HepG2 (cell line): Measurements from ENCODE around the gene C2orf76. TPM values are rescaled to one million over a fixed set of nuclear protein-coding genes. Genes with fewer than 3 reads are reported as not detected.
A peak's percentile ranks its signal among the peaks of the same experiment; 100 is the strongest.

Source experiments
- AGO2 ChIP-seq: fragments of 200-400 bp; formaldehyde crosslinking; optimal IDR thresholded peaks from 2 replicates; pipeline ENCODE3; 2017; ENCODE audit warnings: mild to moderate bottlenecking, low read depth, low read length, moderate library complexity
- ASH2L ChIP-seq: fragments of 300-600, 200-600 bp; sonication (generic); IDR thresholded peaks from 2 replicates; pipeline ENCODE4 v1.7.0; 2017; ENCODE audit warnings: low read depth, mild to moderate bottlenecking, moderate library complexity, mixed read lengths, low read length; ENCODE audit not compliant: insufficient read length
- EED ChIP-seq: sonication (generic); formaldehyde crosslinking; IDR thresholded peaks from 2 replicates; pipeline ENCODE4 v1.5.0; 2020; ENCODE audit warnings: mild to moderate bottlenecking, missing genetic modification reagents
- IRX3 ChIP-seq: sonication (generic); formaldehyde crosslinking; IDR thresholded peaks from 2 replicates; pipeline ENCODE4 v1.8.1; 2023; ENCODE audit warnings: mild to moderate bottlenecking, low read depth, missing genetic modification reagents, borderline replicate concordance
- MEIS2 ChIP-seq: sonication (generic); formaldehyde crosslinking; IDR thresholded peaks from 2 replicates; pipeline ENCODE4 v1.9.0; 2021; ENCODE audit warnings: mild to moderate bottlenecking, missing genetic modification reagents
- NPAS2 ChIP-seq: sonication (generic); formaldehyde crosslinking; IDR thresholded peaks from 2 replicates; pipeline ENCODE4 v1.8.0; 2022; ENCODE audit warnings: mild to moderate bottlenecking, missing genetic modification reagents, borderline replicate concordance
- NR3C1 ChIP-seq: sonication (generic); formaldehyde crosslinking; IDR thresholded peaks from 2 replicates; pipeline ENCODE4 v1.4.0; 2020; ENCODE audit warnings: missing genetic modification reagents
- ONECUT2 ChIP-seq: sonication (generic); formaldehyde crosslinking; IDR thresholded peaks from 2 replicates; pipeline ENCODE4 v1.4.0; 2020; ENCODE audit warnings: missing genetic modification reagents
- PPARG ChIP-seq: conservative IDR thresholded peaks from 2 replicates; pipeline ENCODE4 v1.6.1; 2016; ENCODE audit warnings: missing biosample characterization, missing genetic modification reagents
- TSC22D2 ChIP-seq: sonication (generic); formaldehyde crosslinking; IDR thresholded peaks from 2 replicates; pipeline ENCODE4 v1.5.1; 2020; ENCODE audit warnings: missing genetic modification reagents, mild to moderate bottlenecking, borderline replicate concordance
- ZKSCAN5 ChIP-seq: sonication (generic); formaldehyde crosslinking; IDR thresholded peaks from 2 replicates; pipeline ENCODE4 v1.5.1; 2020; ENCODE audit warnings: mild to moderate bottlenecking, missing genetic modification reagents
- ZNF644 ChIP-seq: IDR thresholded peaks from 2 replicates; pipeline ENCODE4 v1.6.1; 2016; ENCODE audit warnings: low read depth
- ZNF713 ChIP-seq: sonication (generic); formaldehyde crosslinking; IDR thresholded peaks from 2 replicates; pipeline ENCODE4 v1.4.0; 2020; ENCODE audit warnings: mild to moderate bottlenecking, missing genetic modification reagents
- ZNF850 ChIP-seq: sonication (generic); formaldehyde crosslinking; conservative IDR thresholded peaks from 2 replicates; pipeline ENCODE4 v1.9.0; 2021; ENCODE audit warnings: mild to moderate bottlenecking, missing genetic modification reagents
- ZNF883 ChIP-seq: sonication (generic); formaldehyde crosslinking; IDR thresholded peaks from 2 replicates; pipeline ENCODE4 v1.5.1; 2020; ENCODE audit warnings: mild to moderate bottlenecking, missing genetic modification reagents; ENCODE audit errors: not compliant biosample characterization
- ZSCAN21 ChIP-seq: sonication (generic); formaldehyde crosslinking; IDR thresholded peaks from 2 replicates; pipeline ENCODE4 v1.8.0; 2022; ENCODE audit warnings: mild to moderate bottlenecking, missing genetic modification reagents, moderate library complexity, borderline replicate concordance
- ZSCAN31 ChIP-seq: sonication (generic); formaldehyde crosslinking; IDR thresholded peaks from 2 replicates; pipeline ENCODE4 v1.5.0; 2020; ENCODE audit warnings: low read depth, mild to moderate bottlenecking, missing genetic modification reagents
- polyA plus RNA-seq, 8 experiments: library from polyadenylated mRNA; depleted of rRNA in 3 of 8; stranded (reverse) in 7 of 8; unstranded in 1 of 8; fragments of >200 nt; fragmentation: Illumina TruSeq in 4 of 8; extraction: Trizol in 4 of 8; gene quantifications; 2 replicates each; pipeline versions ENCODE4 v1.2.1 to v1.2.3, GENCODE V29; 2011 to 2016; ENCODE audit warnings: low read depth in 4 of 8, missing spikeins in 1 of 8, mixed read lengths in 1 of 8; ENCODE audit not compliant: insufficient read depth in 1 of 8
- total RNA-seq, 5 experiments: library from RNA; depleted of rRNA; stranded (reverse); fragments of >200 nt; fragmentation: Illumina TruSeq; extraction: Trizol; gene quantifications; 2 replicates each; pipeline ENCODE4 v1.2.3, GENCODE V29; 2016; ENCODE audit warnings: low read depth in 1 of 5
- TF ChIP-seq, protein P1 (sequence below): IDR thresholded peaks from 2 replicates; pipeline ENCODE4 v1.4.0; 2020; ENCODE audit warnings: mild to moderate bottlenecking, missing genetic modification reagents
- TF ChIP-seq, protein P2 (sequence below): sonication (generic); formaldehyde crosslinking; IDR thresholded peaks from 2 replicates; pipeline ENCODE4 v1.4.0; 2020; ENCODE audit warnings: missing genetic modification reagents, borderline replicate concordance
- TF ChIP-seq, protein P3 (sequence below), 2 experiments: fragments of 450-650 bp in 1 of 2; sonication (generic) in 1 of 2; formaldehyde crosslinking; IDR thresholded peaks; 2 replicates each; pipeline versions ENCODE4 v1.5.0 to v1.8.0; 2020 to 2022; ENCODE audit warnings: mild to moderate bottlenecking in 1 of 2, missing genetic modification reagents in 1 of 2
- TF ChIP-seq, protein P4 (sequence below): sonication (generic); formaldehyde crosslinking; conservative IDR thresholded peaks from 2 replicates; pipeline ENCODE4 v1.5.0; 2020; ENCODE audit warnings: missing genetic modification reagents

Gene C2orf76
- total and polyA plus RNA-seq, 2 of the 13 experiments (the other 11 are each of a cell fraction or from before 2014, with no cell fraction given): 7.7 to 8.5 TPM

DNA sequence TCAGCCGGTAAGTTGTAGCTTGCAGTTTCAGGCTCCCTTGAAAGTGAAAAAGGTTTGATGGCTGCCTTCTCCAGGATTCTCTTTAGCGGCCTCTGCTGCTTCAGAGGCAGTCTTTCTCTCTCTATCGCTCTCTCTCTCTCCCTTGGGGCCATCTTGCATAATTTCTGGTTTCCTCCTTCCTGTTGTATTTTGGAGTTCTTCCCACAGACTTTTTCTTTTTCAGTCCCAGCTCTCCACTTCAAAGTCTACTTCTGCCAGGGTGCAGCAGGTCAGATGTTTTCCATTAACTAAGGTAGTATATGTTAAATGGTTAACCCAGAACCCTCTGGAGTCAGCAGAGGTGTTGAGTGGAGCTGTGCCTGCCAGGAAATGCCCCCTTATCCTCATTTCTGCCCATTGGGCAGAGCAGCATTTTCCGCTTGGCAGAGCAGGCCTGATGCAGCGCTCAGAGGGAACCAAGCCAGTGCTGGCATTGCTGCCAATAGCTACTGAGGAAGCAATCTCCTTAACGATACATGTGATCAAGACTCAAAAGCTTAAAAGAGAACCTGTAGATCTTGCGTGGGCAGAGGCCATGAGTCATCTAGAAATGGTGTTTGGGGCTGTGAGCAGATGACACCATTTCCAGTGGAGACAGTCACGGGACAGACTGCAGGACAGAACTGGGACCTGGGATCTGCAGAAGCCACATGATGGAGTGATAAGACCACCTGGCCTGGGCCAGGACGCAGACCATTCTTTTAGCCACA lies 20.9 kb upstream of the C2orf76 start (continued):
- TF ChIP-seq, protein P1, sequence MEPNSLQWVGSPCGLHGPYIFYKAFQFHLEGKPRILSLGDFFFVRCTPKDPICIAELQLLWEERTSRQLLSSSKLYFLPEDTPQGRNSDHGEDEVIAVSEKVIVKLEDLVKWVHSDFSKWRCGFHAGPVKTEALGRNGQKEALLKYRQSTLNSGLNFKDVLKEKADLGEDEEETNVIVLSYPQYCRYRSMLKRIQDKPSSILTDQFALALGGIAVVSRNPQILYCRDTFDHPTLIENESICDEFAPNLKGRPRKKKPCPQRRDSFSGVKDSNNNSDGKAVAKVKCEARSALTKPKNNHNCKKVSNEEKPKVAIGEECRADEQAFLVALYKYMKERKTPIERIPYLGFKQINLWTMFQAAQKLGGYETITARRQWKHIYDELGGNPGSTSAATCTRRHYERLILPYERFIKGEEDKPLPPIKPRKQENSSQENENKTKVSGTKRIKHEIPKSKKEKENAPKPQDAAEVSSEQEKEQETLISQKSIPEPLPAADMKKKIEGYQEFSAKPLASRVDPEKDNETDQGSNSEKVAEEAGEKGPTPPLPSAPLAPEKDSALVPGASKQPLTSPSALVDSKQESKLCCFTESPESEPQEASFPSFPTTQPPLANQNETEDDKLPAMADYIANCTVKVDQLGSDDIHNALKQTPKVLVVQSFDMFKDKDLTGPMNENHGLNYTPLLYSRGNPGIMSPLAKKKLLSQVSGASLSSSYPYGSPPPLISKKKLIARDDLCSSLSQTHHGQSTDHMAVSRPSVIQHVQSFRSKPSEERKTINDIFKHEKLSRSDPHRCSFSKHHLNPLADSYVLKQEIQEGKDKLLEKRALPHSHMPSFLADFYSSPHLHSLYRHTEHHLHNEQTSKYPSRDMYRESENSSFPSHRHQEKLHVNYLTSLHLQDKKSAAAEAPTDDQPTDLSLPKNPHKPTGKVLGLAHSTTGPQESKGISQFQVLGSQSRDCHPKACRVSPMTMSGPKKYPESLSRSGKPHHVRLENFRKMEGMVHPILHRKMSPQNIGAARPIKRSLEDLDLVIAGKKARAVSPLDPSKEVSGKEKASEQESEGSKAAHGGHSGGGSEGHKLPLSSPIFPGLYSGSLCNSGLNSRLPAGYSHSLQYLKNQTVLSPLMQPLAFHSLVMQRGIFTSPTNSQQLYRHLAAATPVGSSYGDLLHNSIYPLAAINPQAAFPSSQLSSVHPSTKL (CRISPR knock-in tag): peak; percentile 13; the same call in 1 of the 2 replicates
- TF ChIP-seq ZNF713 (CRISPR knock-in tag) (no peak), ZNF850 (CRISPR knock-in tag) (no peak), ZNF644 (CRISPR knock-in tag) (0 out of 2 replicates have a peak, but pooled peaks have one; percentile 30), ONECUT2 (CRISPR knock-in tag) (no peak), EED (CRISPR knock-in tag) (no peak), NPAS2 (CRISPR knock-in tag) (no peak), ZSCAN21 (no peak), TSC22D2 (no peak), MEIS2 (CRISPR knock-in tag) (no peak), IRX3 (CRISPR knock-in tag) (no peak), ZNF883 (CRISPR knock-in tag) (peak; percentile 23), ZSCAN31 (CRISPR knock-in tag) (no peak), ASH2L (no peak), PPARG (CRISPR knock-in tag) (no peak), ZKSCAN5 (no peak), NR3C1 (no peak), AGO2 (no peak)
- TF ChIP-seq, protein P2, sequence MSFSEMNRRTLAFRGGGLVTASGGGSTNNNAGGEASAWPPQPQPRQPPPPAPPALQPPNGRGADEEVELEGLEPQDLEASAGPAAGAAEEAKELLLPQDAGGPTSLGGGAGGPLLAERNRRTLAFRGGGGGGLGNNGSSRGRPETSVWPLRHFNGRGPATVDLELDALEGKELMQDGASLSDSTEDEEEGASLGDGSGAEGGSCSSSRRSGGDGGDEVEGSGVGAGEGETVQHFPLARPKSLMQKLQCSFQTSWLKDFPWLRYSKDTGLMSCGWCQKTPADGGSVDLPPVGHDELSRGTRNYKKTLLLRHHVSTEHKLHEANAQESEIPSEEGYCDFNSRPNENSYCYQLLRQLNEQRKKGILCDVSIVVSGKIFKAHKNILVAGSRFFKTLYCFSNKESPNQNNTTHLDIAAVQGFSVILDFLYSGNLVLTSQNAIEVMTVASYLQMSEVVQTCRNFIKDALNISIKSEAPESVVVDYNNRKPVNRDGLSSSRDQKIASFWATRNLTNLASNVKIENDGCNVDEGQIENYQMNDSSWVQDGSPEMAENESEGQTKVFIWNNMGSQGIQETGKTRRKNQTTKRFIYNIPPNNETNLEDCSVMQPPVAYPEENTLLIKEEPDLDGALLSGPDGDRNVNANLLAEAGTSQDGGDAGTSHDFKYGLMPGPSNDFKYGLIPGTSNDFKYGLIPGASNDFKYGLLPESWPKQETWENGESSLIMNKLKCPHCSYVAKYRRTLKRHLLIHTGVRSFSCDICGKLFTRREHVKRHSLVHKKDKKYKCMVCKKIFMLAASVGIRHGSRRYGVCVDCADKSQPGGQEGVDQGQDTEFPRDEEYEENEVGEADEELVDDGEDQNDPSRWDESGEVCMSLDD (CRISPR knock-in tag): no peak
- TF ChIP-seq, protein P3, sequence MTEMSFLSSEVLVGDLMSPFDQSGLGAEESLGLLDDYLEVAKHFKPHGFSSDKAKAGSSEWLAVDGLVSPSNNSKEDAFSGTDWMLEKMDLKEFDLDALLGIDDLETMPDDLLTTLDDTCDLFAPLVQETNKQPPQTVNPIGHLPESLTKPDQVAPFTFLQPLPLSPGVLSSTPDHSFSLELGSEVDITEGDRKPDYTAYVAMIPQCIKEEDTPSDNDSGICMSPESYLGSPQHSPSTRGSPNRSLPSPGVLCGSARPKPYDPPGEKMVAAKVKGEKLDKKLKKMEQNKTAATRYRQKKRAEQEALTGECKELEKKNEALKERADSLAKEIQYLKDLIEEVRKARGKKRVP (CRISPR knock-in tag; IDR thresholded peaks at IDR 0.05): no peak
- TF ChIP-seq, protein P4, sequence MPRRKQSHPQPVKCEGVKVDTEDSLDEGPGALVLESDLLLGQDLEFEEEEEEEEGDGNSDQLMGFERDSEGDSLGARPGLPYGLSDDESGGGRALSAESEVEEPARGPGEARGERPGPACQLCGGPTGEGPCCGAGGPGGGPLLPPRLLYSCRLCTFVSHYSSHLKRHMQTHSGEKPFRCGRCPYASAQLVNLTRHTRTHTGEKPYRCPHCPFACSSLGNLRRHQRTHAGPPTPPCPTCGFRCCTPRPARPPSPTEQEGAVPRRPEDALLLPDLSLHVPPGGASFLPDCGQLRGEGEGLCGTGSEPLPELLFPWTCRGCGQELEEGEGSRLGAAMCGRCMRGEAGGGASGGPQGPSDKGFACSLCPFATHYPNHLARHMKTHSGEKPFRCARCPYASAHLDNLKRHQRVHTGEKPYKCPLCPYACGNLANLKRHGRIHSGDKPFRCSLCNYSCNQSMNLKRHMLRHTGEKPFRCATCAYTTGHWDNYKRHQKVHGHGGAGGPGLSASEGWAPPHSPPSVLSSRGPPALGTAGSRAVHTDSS (CRISPR knock-in tag): no peak
